Measurements from ENCODE around the gene GRK6.

DNA sequence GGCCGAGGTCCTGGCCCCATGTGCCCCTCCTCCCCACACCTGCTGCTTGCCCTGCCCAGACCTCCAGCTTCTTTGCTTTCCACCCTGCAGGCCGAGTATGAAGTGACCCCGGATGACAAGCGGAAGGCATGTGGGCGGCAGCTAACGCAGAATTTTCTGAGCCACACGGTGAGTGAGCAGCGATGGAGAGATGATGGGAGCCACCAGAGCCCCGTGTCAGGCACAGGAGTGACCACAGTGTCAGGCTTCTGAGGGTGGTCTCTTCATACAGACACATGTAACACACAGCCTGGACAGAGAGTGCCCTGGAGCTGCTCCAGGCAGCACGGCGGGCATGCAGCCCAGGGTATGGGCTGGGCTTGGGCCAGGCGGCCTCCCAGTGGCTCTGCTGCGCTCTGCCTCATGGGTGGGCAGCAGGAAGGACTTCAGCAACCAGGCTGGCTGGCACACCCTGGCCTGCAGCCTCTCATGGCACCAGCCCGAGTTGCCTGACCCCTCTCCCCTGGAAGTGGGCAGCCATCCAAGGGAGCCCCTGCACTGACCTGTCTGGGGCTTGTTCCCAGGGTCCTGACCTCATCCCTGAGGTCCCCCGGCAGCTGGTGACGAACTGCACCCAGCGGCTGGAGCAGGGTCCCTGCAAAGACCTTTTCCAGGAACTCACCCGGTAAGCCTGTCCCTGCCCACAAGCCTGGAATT, 5.8 kb downstream of the GRK6 start:
- TF ChIP-seq, protein P1, sequence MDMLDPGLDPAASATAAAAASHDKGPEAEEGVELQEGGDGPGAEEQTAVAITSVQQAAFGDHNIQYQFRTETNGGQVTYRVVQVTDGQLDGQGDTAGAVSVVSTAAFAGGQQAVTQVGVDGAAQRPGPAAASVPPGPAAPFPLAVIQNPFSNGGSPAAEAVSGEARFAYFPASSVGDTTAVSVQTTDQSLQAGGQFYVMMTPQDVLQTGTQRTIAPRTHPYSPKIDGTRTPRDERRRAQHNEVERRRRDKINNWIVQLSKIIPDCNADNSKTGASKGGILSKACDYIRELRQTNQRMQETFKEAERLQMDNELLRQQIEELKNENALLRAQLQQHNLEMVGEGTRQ (IDR thresholded peaks at IDR 0.05; ENCODE audit: borderline replicate concordance, low read depth, low read length) = no peak
- no peak for TF ChIP-seq TAF1 (IDR thresholded peaks at IDR 0.05; ENCODE audit: borderline replicate concordance, low read depth, low read length)
- TF ChIP-seq, protein P2, sequence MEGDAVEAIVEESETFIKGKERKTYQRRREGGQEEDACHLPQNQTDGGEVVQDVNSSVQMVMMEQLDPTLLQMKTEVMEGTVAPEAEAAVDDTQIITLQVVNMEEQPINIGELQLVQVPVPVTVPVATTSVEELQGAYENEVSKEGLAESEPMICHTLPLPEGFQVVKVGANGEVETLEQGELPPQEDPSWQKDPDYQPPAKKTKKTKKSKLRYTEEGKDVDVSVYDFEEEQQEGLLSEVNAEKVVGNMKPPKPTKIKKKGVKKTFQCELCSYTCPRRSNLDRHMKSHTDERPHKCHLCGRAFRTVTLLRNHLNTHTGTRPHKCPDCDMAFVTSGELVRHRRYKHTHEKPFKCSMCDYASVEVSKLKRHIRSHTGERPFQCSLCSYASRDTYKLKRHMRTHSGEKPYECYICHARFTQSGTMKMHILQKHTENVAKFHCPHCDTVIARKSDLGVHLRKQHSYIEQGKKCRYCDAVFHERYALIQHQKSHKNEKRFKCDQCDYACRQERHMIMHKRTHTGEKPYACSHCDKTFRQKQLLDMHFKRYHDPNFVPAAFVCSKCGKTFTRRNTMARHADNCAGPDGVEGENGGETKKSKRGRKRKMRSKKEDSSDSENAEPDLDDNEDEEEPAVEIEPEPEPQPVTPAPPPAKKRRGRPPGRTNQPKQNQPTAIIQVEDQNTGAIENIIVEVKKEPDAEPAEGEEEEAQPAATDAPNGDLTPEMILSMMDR (IDR thresholded peaks at IDR 0.05) = no peak
- TF ChIP-seq, protein P3, sequence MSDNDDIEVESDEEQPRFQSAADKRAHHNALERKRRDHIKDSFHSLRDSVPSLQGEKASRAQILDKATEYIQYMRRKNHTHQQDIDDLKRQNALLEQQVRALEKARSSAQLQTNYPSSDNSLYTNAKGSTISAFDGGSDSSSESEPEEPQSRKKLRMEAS (IDR thresholded peaks at IDR 0.05; ENCODE audit: low read depth) = no peak
- TF ChIP-seq, protein P4, sequence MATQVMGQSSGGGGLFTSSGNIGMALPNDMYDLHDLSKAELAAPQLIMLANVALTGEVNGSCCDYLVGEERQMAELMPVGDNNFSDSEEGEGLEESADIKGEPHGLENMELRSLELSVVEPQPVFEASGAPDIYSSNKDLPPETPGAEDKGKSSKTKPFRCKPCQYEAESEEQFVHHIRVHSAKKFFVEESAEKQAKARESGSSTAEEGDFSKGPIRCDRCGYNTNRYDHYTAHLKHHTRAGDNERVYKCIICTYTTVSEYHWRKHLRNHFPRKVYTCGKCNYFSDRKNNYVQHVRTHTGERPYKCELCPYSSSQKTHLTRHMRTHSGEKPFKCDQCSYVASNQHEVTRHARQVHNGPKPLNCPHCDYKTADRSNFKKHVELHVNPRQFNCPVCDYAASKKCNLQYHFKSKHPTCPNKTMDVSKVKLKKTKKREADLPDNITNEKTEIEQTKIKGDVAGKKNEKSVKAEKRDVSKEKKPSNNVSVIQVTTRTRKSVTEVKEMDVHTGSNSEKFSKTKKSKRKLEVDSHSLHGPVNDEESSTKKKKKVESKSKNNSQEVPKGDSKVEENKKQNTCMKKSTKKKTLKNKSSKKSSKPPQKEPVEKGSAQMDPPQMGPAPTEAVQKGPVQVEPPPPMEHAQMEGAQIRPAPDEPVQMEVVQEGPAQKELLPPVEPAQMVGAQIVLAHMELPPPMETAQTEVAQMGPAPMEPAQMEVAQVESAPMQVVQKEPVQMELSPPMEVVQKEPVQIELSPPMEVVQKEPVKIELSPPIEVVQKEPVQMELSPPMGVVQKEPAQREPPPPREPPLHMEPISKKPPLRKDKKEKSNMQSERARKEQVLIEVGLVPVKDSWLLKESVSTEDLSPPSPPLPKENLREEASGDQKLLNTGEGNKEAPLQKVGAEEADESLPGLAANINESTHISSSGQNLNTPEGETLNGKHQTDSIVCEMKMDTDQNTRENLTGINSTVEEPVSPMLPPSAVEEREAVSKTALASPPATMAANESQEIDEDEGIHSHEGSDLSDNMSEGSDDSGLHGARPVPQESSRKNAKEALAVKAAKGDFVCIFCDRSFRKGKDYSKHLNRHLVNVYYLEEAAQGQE (IDR thresholded peaks at IDR 0.05; ENCODE audit: low read depth, low read length) = no peak
- TF ChIP-seq, protein P5, sequence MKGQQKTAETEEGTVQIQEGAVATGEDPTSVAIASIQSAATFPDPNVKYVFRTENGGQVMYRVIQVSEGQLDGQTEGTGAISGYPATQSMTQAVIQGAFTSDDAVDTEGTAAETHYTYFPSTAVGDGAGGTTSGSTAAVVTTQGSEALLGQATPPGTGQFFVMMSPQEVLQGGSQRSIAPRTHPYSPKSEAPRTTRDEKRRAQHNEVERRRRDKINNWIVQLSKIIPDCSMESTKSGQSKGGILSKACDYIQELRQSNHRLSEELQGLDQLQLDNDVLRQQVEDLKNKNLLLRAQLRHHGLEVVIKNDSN (IDR thresholded peaks at IDR 0.05; ENCODE audit: borderline replicate concordance, low read depth) = no peak
- TF ChIP-seq YY1 (IDR thresholded peaks at IDR 0.05; ENCODE audit: low read depth) = no peak
- no peak; the same call in 1 of the 2 replicates for TF ChIP-seq POLR2AphosphoS5 (IDR thresholded peaks at IDR 0.05; ENCODE audit: low read depth, low read length)
- TF ChIP-seq, protein P6, sequence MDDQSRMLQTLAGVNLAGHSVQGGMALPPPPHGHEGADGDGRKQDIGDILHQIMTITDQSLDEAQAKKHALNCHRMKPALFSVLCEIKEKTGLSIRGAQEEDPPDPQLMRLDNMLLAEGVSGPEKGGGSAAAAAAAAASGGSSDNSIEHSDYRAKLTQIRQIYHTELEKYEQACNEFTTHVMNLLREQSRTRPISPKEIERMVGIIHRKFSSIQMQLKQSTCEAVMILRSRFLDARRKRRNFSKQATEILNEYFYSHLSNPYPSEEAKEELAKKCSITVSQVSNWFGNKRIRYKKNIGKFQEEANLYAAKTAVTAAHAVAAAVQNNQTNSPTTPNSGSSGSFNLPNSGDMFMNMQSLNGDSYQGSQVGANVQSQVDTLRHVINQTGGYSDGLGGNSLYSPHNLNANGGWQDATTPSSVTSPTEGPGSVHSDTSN (IDR thresholded peaks at IDR 0.05) = no peak
- TF ChIP-seq EP300 (IDR thresholded peaks at IDR 0.05; ENCODE audit: borderline replicate concordance in 1 of 2, low read depth in 1 of 2, low read length in 1 of 2) = no peak
- no peak for TF ChIP-seq RCOR1 (IDR thresholded peaks at IDR 0.05; ENCODE audit: low read length)
- TF ChIP-seq SIN3A (IDR thresholded peaks at IDR 0.05; ENCODE audit: borderline replicate concordance, low read depth, low read length) = no peak
- no peak for TF ChIP-seq RFX5 (IDR thresholded peaks at IDR 0.05; ENCODE audit: low read length)
